Measurements from ENCODE around the gene NPAS3.

Gene NPAS3

GRCh38 chr14:33812601-33813000, 873.9 kb downstream of the NPAS3 start:
- no peaks in the 10 kb centered on the region for H3K79me2 ChIP-seq (ENCODE audit: insufficient read depth, low read length)
- H3K9me3 ChIP-seq (ENCODE audit: insufficient read depth, low read depth, low read length): no peaks in the 10 kb centered on the region
- no peaks in the 10 kb centered on the region for H3K27me3 ChIP-seq (ENCODE audit: insufficient read depth, low read length, poor library complexity, severe bottlenecking)
- H3K4me1 ChIP-seq (ENCODE audit: insufficient read depth, low read length, poor library complexity, severe bottlenecking): no peaks in the 10 kb centered on the region
- H3F3A ChIP-seq (ENCODE audit: low read depth): no peaks in the 10 kb centered on the region
- no peak for TF ChIP-seq CTCF (conservative IDR thresholded peaks at IDR 0.05; ENCODE audit: low read length)
- TF ChIP-seq EZH2phosphoT487 (IDR thresholded peaks at IDR 0.05; ENCODE audit: borderline replicate concordance): no peak
- H4K20me1 ChIP-seq (ENCODE audit: insufficient read depth, low read length, poor library complexity, severe bottlenecking): no peaks in the 10 kb centered on the region
- H3K36me3 ChIP-seq (ENCODE audit: insufficient read depth, low read length): no peaks in the 10 kb centered on the region
- no peak overlapping the region for H3K4me3 ChIP-seq (ENCODE audit: low read length, poor library complexity, severe bottlenecking)
- no peaks in the 10 kb centered on the region for H3K9me2 ChIP-seq (replicated peaks; ENCODE audit: low read depth, low read length)
- H3K9ac ChIP-seq (ENCODE audit: low read depth, low read length, poor library complexity, severe bottlenecking): no peak overlapping the region
- no peak overlapping the region for H3K4me2 ChIP-seq (ENCODE audit: low read depth, low read length, poor library complexity, severe bottlenecking)
- H2AFZ ChIP-seq (ENCODE audit: low read length): no peak overlapping the region

GRCh38 chr14:33814010-33814409, 875.3 kb downstream of the NPAS3 start:
- Histone ChIP-seq H3K27me3 (ENCODE audit: insufficient read depth, low read length, poor library complexity, severe bottlenecking) (no peaks in the 10 kb centered on the region), H3K9me2 (replicated peaks; ENCODE audit: low read depth, low read length) (no peaks in the 10 kb centered on the region), H3K36me3 (ENCODE audit: insufficient read depth, low read length) (no peaks in the 10 kb centered on the region), H3K4me2 (ENCODE audit: low read depth, low read length, poor library complexity, severe bottlenecking) (no peak overlapping the region), H3K4me1 (ENCODE audit: insufficient read depth, low read length, poor library complexity, severe bottlenecking) (no peaks in the 10 kb centered on the region), H3K9ac (ENCODE audit: low read depth, low read length, poor library complexity, severe bottlenecking) (no peak overlapping the region), H3F3A (ENCODE audit: low read depth) (no peaks in the 10 kb centered on the region), H3K79me2 (ENCODE audit: insufficient read depth, low read length) (no peaks in the 10 kb centered on the region), H4K20me1 (ENCODE audit: insufficient read depth, low read length, poor library complexity, severe bottlenecking) (no peaks in the 10 kb centered on the region), H2AFZ (ENCODE audit: low read length) (no peak overlapping the region), H3K9me3 (ENCODE audit: insufficient read depth, low read depth, low read length) (no peaks in the 10 kb centered on the region), H3K4me3 (ENCODE audit: low read length, poor library complexity, severe bottlenecking) (no peak overlapping the region)
- TF ChIP-seq EZH2phosphoT487 (IDR thresholded peaks at IDR 0.05; ENCODE audit: borderline replicate concordance): no peak

- H3K4me2 ChIP-seq (ENCODE audit: low read depth, low read length, poor library complexity, severe bottlenecking): no peak overlapping the region
- H3K79me2 ChIP-seq (ENCODE audit: insufficient read depth, low read length): no peaks in the 10 kb centered on the region
- no peaks in the 10 kb centered on the region for H3K36me3 ChIP-seq (ENCODE audit: insufficient read depth, low read length)
- no peaks in the 10 kb centered on the region for H3K9me2 ChIP-seq (replicated peaks; ENCODE audit: low read depth, low read length)
- H3K27me3 ChIP-seq (ENCODE audit: insufficient read depth, low read length, poor library complexity, severe bottlenecking): no peaks in the 10 kb centered on the region
- no peak overlapping the region for H3K4me3 ChIP-seq (ENCODE audit: low read length, poor library complexity, severe bottlenecking)
- no peaks in the 10 kb centered on the region for H4K20me1 ChIP-seq (ENCODE audit: insufficient read depth, low read length, poor library complexity, severe bottlenecking)
- no peaks in the 10 kb centered on the region for H3F3A ChIP-seq (ENCODE audit: low read depth)
- TF ChIP-seq EZH2phosphoT487 (IDR thresholded peaks at IDR 0.05; ENCODE audit: borderline replicate concordance) (no peak), CTCF (conservative IDR thresholded peaks at IDR 0.05; ENCODE audit: low read length) (no peak)
- no peak overlapping the region for H3K9ac ChIP-seq (ENCODE audit: low read depth, low read length, poor library complexity, severe bottlenecking)
- H3K9me3 ChIP-seq (ENCODE audit: insufficient read depth, low read depth, low read length): no peaks in the 10 kb centered on the region
- H3K4me1 ChIP-seq (ENCODE audit: insufficient read depth, low read length, poor library complexity, severe bottlenecking): no peaks in the 10 kb centered on the region
- no peak overlapping the region for H2AFZ ChIP-seq (ENCODE audit: low read length)
Observed at GRCh38 chr14:33833706-33834465, 895.2 kb downstream of the NPAS3 start.

Measured in Loucy (cell line).